HG03378 (cell line): Measurements from ENCODE around the gene LTBP2.

Experiments
- ATAC-seq: cut with Tn5 transposase; IDR thresholded peaks from one replicate; pipeline ENCODE4 v1.9.1; 2021; ENCODE audit warnings: mild to moderate bottlenecking, moderate library complexity; ENCODE audit not compliant: unreplicated experiment

Gene LTBP2

DNA sequence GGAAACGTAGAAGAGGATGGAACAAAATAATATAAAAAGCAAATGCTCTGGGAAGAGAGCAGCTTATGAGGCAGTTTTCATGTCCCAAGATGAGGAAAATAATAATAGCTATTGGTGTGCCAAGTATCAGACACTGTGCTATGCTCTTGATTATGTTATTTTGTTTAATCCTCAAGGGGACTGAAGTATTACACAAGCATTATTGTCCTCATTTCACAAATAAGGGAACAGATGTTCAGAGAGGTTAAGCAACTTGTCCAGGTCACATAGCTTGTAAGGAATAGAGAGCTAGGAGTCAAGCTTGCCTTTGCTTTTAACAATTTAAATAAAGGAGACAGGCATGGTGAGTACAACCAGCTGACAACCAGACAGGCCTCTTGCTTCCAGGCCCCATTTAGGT is 26.9 kb upstream of the LTBP2 start:
- ATAC-seq = no peak

DNA sequence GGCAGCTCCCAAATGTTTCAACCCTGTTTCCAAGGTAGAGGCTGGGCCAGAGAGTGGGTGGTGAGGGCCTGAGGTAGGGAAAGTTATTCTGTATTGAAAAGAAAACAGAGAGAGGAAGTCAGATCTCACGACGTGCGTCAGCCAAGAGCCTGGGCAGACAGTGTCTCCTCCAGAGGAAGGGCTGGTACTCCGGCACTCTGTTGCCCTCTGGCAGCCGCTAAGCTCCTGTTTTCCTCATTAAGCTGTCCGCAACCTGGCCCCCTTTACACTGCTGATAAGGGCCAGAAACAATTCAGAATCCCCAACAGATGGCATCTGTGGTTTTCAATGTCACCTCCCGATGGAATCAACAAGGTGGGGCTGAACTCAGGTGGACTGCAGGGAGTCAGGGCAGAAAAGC is 26.0 kb upstream of the LTBP2 start:
- ATAC-seq = no peak

- no peak for ATAC-seq
These were observed 25.1 kb upstream of the LTBP2 start for GRCh38 chr14:74637178-74637550.

DNA sequence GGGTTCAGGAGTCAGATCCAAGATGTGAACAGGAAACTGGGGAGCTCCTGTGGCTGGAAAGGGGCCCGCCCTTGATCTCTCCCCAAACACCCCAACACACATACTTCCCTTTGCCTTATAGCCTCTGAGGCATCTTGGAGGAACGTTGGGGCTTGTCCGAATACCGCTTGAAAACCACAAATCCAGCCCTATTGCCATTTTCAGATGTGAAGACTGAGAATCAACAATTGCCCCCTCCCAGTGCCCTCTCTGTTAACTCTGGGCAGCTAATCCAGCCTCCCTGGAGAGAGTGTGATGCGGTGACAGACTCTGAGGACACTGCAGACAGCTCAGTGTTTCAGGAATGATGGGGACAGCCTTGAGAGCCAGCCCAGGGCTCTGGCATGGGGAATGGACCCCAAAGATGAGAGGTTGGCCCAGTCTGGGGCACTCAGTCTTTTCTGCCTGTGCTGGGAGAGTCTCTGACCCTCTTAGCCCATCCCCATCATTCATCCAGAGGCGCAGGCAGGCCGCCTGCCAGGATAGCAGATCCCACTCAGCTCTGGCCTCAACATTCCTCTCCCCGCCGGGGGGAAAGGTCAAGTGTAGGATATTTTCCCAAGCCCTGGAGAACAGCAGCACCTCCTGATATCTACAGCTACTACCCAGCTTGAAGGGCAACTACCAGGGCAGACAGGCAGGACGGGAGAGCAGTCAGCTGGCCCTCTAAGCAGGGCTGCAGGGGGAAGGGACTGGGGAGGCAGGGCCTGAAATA is 24.6 kb upstream of the LTBP2 start:
- ATAC-seq = no peak

DNA sequence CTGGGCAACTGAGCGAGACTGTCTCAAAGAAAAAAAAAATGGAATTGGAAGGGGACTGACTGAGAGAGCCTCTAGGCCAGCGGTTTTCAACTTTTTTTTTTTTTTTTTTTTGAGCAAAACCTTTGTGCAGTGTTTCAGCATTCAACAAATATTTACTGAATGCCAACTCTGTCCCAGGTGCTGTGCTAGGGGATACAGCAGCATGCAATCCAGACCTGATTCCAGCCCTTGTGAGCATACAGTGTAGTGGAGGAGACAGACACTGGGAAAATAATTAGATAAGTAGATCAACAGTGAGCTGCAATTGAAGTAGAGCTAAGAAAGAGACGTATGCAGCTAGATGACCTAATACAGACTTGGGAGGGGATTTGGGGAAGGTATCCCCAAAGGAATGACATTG is 23.8 kb upstream of the LTBP2 start:
- no peak for ATAC-seq

DNA sequence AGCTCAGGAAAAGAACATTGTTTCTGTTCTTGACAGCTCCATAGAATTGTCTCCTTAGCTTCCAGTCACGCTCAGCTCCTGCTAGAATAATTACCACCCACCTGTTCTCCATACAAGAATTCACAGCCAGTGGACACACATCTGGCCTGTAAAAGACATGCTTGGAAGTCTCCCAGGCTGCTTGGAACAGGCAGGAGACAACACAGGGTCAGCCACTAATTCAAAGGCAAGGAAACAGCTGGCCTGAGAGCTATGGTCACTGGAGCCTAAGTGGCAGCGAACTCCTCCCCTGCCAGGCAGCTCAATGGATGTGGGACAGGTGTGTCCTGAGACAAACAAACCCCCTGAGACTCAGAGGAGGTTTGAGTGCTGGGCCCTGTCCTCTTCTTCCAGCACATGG is 22.9 kb upstream of the LTBP2 start:
- ATAC-seq = no peak

DNA sequence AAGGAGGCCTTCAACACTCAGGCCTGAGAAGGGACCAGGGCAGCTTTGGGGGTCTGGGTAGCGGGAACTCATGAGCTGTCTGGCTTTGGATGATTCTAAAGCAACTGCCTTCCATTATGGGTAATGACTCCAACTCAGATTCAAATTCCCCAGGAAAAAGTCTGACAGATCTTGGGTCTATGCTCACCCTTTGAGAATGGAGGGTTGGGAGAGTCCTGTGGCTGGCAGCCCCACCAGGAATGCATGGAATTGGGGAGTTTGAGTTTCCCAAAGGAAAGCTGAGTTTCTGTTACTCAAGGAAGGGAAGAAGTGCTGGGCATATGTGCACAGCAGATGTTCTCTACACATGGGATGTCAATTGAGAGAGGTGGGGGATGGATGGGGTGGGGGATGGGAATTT is 22.4 kb upstream of the LTBP2 start:
- ATAC-seq = no peak

- ATAC-seq = no peak
These were observed 19.0 kb upstream of the LTBP2 start for GRCh38 chr14:74630881-74631690.

- no peak for ATAC-seq
These were observed 16.4 kb upstream of the LTBP2 start for GRCh38 chr14:74628418-74628817.

GRCh38 chr14:74627076-74627475 is 15.0 kb upstream of the LTBP2 start:
- ATAC-seq = no peak

DNA sequence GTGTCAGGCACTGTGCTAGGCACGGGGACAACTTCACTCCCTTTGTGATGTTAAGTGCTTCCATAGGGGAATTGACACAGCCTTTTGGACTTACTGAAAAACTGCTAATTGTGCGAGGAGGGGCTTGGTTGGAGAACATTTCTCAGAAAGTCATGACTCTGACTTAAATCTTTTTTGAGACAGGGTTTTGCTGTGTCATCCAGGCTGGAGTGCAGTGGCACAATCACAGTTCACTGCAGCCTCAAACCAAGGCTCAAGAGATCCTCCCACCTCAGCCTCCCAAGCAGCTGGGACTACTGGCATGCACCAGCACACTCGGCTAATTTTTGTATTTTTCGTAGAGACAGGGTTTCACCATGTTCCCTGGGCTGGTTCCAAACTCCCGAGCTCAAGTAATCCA is 10.2 kb upstream of the LTBP2 start:
- no peak for ATAC-seq

DNA sequence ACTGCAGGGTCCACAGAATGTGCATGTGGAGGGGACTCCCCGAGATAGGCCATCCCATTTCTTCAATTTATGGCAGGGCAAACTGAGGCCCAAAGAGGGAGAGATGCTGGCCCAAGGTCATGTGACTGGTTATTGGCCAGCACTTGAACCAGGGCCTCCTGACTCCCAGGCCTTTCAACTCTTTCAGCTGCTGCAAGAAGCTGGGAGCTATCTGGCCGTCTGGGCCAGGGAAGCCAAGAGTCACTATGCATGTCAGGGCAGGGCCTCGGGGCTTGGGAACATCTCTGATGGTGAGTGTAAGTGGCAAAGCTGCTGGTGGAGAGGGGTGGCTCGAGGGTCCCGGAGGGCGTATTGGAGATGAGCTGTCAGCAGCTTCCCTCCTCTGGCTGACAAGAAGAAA is 9.5 kb upstream of the LTBP2 start:
- ATAC-seq = no peak

DNA sequence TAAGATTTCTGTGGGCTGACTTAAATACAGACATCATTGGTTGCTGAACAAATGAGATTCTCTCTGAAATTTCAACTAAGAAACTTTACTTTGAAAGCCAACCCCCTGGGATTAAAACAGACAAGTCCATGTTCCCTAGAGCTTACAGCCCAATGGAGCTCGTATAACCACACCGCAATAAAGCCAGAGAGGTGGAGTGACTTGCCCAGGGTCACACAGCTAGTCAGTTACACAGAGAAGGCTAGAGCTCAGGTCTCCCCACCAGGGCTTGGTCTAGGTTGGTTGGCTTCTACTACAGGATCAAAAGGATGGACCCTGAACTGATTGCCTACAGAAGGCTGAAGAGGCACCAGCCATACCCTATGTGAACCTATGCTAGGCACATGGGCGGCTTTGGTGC is 8.9 kb upstream of the LTBP2 start:
- no peak for ATAC-seq

DNA sequence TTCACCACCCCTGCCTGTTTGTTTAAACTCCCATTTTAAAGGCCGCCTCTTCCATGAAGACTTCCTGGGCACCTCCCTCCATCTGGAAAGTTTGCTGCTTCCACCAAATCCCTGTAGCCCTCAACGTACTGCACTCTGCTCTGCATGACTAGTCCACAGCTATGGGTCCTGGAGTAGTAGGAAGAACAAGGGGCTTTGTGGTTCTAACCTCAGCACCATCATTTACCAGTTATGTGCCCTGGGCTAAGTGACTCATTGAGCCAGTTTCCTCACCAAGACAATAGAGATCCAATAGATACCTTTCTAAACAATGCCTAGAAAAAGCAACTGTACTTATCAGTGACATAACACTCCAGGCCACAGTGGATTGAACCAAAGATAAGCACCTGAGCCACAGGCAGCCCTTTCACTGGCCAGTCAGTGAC is 8.5 kb upstream of the LTBP2 start:
- no peak for ATAC-seq

GRCh38 chr14:74619672-74620131 is 7.7 kb upstream of the LTBP2 start:
- no peak for ATAC-seq

GRCh38 chr14:74618078-74618952 is 6.3 kb upstream of the LTBP2 start:
- no peak for ATAC-seq

DNA sequence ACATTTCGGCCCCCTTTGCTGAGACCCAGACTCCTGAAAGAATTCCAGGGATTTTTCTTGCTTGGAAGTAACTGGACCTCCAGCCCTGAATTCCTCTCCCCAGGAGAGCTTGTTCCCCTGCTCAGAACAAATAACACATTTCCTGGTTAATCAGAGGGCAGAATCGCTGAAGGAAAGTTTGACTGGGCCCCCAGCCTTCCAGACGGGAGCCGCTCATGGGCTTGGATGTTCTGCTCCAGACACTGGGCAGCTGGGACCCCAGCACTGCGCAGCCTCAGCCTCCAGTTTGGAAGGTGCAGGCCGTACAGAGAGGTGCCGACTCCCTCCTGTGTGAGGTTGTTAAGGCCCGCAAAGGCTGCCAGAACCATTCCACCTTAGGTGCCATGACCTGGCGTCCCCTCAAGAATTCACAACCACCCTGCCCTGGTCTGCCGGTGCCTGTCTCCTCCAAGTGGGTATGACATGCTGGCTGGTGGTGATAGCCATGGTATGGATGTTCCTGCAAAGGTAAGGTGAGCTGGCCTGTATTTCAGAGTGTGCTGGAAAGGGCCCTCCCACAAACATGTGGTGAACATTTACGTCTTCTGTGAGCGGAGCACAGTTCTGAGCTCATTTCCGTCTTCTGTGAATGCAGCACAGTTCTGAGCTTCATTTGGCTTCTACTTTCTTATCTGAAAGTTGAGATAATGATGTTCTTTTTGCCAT is 5.1 kb upstream of the LTBP2 start:
- ATAC-seq = no peak

DNA sequence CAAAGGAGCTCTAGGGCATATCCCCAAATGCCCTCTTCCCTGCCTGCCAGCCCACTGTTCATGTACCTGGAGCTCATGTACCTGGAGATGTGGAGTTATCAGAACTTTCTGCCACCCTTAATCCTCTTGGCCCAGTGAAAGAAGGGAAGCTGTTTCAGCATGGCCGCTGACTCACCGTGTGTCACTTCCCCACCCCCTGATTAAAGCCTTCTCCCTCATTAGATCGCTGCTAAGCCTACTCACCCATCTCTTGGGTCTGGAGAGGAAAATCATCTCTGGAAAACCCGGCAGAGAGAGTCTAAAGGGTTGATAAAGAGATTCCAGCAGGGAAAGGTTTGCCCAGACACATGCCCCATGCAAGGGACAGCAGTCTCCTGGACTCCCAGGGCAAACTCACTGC is 4.5 kb upstream of the LTBP2 start:
- no peak for ATAC-seq

GRCh38 chr14:74615735-74616134 is 3.7 kb upstream of the LTBP2 start:
- ATAC-seq = no peak

DNA sequence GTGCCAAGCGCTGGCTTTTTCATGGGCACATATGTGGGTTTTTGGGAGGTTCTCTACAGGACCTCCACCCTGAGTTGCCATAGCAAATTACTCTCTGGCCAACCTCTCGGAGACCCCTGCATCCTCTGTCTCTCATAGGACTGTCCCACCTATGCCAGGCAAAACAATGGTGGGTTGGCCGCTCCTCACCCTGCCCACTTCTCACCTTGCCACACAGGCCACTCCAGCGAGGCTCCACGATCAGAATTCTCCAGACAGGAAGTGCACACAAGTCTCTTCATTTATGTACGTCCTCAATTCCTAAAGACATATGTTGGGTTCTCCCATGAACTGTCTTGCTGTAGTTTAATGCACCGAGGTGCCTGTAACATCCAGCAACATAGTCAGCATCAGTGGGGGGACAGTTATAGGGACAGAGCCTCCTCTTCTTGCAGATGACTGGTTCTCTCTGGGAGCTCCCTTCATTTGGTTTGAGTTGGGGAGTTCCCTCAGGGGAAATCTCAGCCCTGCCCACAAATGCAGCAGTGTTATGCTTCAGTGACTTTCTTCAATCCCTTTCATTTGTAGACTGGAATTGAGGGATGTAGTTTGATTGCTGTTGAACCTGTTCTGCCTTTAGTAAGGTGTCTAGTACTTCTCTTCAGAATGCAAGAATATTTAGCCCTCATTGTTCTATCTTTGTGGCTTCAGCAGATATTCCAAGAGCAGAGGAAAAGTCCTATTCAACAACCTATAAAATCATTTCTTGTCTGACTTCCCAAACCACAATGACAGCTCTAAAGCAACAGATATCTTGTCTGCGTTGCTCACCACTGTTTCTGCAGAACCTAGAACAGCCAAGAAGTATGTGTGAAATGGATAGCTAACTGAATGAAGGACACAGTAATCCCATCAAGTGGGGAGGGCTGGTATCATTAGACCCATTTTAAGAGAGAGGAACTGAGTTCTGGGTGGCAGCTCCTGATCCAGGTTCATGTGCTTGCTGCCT is 2.8 kb upstream of the LTBP2 start:
- ATAC-seq = no peak
